NCI-H1436 treated with DMSO at 0.1 percent for 48 hours (cell line): Measurements from ENCODE around the gene C1QTNF7.

ENCODE experiments used
- DNase-seq: peaks from one replicate; lab custom pipeline; 2025; lab: John Stamatoyannopoulos, UW

The C1QTNF7 gene, protein sequence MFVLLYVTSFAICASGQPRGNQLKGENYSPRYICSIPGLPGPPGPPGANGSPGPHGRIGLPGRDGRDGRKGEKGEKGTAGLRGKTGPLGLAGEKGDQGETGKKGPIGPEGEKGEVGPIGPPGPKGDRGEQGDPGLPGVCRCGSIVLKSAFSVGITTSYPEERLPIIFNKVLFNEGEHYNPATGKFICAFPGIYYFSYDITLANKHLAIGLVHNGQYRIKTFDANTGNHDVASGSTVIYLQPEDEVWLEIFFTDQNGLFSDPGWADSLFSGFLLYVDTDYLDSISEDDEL

DNA sequence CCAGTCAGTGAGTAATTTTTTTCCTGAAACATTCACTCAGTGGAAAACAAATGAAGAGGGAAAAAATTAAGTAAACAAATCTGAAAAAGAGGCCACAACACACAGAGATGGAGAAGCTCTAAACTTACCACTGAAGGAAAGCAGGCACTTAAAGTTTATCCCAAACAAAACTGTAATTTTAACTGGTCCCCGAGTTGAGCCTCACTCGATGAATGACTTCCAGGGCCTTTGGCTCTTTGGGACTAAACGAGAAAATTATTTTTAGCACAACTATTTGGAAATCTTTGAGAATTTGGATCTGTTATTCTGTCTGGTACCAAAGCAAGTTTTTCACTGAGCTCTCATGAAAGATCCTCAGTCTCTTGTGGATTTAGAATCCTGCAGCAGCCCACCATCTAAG lies at the start of gene C1QTNF7:
TSS of gene C1QTNF7 (plus strand) at position 333 of the 400 bp plus-strand sequence. CDS start 7,711 bp downstream, outside the sequence.
- no peak for DNase-seq

DNA sequence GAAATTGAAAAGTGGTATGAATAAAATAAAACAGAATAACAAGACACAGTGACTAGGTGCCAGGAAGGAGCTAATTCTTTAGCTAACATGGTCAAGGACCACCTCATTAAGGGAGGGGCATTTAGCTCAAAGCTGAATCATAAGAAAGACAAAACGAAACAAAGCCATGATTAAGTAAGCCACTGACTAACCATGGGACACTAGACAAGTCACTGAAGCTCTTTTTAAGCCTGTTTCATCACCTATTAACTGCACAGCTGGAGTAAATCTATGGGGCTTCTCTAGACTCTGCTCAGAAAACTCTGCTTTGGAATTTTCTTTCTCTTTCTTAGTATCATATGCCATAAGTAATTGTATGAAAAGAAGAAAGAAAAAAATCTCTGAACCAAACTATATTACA lies 49.8 kb upstream of the C1QTNF7 start:
- DNase-seq = no peak

DNA sequence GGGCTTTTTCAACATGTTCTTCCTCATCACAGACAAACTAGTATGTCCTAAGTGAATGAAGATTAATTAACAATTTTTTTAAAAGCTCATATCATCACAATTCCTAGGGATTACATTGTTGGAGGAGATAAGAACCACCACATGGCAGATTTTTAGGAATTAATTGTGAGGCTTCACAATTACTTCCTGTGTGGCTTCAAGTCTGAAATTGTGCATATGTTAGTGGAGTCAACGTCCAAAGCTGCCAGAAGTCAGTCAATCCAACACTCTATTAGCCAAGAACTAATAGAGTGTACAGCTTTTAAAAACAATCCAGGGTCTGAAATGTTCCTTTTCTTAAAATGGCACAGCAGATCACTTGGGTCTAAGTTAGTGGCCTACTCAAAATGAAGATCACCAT lies 49.3 kb upstream of the C1QTNF7 start:
- no peak for DNase-seq

DNA sequence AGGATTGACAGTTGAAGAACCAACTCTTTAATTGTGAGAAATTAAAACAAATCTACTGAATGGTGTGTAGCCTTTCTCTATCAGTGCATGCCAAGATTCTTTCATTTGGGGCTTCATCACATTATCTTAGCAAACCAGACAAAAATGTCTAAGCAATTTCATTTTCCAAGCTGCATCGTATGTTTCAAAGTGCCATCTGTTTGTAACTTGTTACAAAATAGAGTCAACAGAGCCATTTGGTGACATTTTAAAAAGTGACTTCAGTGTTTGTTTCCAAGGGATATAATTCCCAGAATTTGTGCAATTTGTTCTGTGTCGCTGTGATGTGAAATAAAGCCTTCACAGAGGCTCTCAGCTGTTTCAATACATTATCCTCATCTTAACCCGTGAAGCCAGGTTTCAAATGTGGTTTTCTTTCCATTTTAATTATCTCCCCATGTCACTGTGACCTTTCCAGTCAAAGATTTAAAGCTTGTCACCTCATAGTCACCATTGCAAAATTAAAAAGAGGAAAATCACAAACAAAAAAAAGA lies 46.0 kb upstream of the C1QTNF7 start:
- no peak for DNase-seq

DNA sequence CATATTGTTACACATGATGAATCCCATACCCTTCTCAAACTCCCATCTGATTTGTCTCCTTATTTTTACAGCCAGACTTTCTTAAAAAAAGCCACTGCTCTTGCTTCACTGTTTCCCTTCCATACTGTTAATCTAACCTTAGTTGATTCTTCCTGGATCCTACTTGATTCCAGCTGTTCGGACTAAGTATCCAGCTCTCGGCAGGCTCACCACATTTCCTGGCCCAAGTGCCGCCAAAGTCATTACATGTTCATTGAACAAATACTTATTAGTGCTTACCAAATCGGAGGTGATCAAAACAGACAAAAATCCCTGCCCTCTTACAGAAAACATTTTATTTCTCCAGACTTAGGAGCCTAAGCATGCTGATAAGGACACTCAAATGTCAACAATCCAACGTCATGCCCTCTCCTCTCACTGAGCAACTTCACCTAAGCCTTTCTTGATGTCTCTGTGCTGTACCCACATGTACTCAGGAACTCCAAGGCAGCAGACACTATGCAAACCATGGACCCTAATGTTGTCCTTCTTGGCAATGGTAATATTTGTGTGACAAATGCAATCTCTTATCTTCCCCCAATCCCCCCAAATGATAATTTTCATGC lies 45.1 kb upstream of the C1QTNF7 start:
- DNase-seq = no peak

DNA sequence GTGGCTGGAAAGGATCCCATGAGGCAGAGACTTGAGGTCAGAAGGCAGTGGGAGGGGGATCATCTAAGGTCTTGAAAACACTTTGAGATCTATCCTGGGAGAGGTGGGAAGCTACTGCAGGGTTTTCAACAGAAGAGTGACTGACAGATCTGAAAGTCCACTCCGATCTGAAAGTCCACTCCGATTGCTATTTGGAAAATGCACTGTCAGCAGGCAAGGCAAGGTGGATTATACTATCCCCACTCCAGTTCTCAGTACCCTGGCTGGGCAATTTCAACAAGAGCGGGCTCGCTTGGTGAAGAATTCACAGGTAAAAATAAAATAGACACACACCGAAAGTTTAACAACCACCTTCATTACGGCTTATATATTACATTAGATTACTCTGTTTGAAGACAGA lies 42.3 kb upstream of the C1QTNF7 start:
- DNase-seq = no peak

DNA sequence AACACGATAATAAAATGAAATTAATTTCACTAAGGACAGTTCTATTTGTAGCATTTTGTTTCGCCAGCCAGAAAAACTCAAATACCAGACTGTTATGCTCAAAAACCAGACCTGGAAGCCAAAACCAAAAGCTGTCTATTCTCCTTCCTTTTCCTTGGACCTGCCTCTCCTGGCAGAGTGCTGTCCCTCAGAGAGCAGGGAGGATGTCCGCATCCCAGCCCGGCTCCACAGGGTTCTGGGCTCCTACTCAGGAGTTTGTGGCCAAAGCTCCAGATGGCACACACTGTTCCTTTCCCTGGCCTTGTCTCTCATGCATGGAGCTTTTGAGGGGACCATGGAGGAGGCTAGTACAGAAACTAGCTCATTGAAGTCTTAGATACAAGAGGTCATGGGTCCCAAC lies 41.9 kb upstream of the C1QTNF7 start:
- no peak for DNase-seq

DNA sequence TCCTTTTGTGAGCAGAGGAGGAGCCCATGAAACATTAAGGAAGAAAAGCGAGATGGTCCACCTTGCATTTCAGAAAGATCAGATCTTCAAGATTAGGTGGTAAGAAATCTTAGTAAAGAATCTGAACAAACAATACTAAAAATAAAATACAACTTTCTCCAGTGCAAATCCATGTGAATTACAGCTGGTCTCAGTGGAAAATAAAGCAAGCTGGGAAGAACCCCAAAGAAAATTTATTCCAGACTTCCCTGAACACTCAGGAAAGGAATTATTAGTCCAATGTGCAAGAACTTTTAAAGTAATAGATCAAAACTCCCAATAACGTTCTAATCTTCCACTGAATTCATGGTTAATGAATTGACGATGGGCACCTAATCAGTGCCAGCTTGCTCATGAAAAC lies 37.3 kb upstream of the C1QTNF7 start:
- DNase-seq = no peak

DNA sequence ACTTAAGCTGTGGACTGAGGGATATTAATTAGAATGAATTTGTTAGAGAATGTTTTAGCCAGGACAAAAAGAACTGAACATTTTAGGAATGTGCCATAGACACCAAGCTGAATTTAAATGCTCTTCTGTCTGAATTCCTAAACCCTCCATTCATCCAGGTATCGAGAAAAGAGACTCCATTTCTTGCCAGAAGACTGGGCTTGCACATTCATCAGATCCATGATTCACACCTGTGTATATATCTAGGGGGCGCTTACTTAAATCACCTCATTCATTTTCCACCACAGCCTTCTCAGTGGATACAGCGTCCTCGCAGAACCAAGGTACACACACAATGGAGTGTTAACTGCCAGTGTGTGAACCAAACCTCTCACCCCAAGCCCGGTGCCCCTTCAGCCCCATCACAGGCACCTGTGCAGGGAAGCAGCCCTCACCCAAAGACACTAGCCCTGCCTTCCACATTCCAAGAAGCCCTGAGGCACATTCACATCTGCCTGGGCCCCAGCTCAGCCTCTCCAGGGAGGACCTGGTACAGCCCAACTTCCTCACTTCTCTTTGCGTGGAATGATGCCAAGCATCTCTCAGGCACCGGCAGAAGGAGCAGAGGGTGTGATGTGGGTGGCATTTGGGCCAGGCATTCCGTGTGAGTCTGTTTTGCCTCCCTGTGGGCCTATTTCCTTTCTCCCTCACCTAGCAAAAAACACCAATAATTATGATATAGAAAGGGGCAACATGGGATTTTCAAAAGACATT lies 35.6 kb upstream of the C1QTNF7 start:
- DNase-seq = no peak

DNA sequence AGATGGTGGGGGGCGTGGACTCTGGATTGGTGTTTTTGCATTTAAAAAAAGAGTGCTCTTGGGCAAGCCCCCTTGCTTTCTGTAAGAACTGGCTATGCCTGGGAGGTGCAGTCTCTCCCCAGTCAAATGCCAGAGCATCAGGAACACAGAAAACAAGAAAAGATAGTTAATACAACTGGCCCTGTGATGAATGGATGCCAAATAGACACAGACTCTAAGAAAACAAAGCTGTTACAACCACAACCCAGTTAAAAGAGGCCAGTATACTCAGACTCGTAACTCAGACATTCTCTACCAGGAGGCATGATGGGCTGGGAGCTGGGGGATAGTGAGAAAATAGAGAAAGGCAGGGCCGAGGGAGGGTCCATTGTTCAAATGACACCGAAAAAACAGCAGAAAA lies 32.5 kb upstream of the C1QTNF7 start:
- DNase-seq = no peak

DNA sequence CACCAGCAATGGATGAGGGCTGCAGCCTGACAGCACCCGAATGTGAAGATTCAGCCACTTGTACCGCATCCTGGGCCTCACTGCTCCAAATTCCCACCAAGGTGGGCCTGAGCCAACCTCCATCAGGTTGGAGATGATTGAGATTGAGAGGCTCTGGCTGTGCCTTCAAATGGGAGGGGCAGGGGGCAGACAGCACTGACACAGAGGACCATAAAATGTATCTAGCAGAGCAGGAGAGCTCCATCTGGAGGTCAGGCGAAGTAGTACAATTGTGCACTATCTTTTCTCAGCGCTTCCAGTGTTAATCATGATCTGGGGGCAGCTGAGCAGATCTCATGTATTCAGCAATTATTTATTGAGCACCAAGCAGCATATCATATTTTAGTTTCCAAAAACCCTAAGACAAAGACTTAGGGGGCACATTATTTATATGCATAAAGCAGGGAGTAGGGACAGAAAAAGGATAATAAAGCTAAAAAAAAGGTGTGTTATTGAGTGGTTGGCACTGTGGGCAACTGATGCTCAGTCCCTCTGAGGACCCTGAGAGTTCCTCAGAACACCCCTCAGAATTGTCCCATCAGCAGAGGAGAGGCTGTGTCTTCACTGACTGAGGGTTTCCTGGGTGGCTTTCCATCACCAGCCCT lies 31.6 kb upstream of the C1QTNF7 start:
- DNase-seq = no peak

DNA sequence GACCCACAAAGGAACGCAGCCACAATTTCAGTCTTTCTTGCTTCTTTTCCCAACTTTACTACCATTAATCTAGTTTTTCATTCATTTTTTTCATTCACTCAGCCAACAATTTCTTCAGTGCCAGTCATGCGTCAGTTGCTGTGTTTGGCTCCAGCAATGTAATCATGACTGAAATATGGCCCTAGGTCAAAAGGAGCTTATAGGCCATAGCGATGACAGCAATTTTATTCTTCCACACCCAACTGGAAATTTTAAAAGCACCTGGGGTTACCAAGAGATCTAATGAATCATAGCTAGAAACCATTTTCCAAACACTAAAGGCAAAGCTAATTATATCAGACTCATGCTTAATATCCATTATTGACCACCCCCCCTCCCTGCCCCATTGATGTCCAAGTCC lies 29.8 kb upstream of the C1QTNF7 start:
- no peak for DNase-seq

DNA sequence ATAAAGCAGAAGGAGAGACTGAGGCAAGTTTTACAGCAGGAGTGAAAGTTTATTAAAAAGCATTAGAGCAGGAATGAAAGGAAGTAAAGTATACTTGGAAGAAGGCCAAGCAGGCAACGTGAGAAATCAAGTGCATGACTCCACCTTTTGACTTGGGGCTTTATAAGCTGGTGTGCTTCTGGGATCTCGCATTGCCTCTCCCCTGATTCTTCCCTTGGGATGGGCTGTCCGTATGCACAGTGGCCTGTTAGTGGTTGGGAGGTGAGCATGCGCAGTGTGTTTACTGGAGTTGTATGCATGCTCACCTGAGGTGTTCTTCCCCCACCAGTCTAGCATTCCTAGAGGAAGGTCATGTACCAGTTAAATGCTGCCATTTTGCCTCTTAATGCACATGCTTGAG lies 29.1 kb upstream of the C1QTNF7 start:
- DNase-seq = no peak

DNA sequence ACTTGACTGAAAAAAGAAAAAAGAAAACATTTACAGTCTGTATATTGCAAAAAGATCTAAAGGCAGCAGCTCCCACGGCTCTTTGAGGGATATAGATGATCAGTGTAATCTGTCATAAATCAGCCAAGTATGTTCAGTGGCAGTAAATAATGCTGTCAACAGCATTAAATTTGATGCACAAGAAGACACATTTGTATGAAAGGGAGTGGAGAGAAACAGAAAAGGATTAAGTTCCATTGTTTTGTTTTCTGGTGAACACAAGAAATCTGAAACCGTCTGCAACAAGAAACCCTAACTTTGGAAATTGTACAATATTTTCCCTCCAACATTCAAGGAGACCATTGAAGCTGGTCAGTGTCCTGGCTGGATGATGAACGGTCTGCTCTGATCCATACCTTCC lies 27.6 kb upstream of the C1QTNF7 start:
- DNase-seq = no peak

DNA sequence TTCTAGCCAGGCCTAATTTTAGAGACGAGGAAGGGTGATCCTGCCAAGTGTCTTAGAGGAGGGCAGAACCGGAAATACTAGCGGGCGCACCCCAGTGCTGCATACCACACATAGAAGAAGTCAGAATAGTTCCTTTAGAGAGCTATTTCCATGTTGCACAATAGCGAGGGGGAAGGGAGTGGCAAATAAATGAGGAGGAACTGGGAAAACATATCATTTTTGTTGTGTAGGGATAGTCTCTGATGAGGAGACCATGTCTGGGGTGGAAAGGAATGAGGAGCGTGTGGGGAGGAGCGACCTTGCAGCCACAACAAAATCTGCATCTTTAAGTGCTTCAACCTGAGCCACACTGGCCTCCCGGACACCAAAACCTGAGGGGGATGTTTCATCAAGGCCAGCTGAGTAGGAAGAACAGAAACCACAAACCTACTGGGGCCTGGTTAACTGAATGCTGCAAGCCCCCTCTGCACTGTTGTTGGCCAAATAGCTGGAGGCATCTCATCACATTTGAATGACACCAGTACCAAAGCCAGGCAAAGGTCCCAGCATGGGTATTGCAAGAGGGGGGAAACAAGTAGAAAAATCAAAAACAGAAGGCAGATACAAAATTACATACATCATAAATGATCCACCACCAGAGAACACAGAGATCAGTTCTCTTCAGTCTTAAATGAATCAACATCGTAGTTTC lies 26.7 kb upstream of the C1QTNF7 start:
- no peak for DNase-seq

DNA sequence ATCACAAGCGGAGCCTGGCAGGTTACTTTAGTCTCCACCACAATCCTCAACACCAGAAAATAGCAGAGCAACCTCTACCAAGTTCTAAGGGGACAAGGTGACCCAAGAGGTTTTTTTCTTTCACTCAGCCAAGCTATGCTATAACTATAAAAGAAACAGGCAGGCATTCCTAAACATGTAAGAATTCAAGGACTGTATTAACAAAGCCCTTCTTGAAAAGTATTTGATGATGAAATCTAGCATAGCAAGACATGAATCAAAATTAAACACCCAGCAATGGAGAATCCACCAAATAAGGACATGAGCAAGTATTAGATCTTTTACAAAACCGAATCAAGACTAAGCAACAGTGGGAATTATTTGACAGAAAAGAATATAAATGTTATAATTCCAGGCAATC lies 25.7 kb upstream of the C1QTNF7 start:
- no peak for DNase-seq

DNA sequence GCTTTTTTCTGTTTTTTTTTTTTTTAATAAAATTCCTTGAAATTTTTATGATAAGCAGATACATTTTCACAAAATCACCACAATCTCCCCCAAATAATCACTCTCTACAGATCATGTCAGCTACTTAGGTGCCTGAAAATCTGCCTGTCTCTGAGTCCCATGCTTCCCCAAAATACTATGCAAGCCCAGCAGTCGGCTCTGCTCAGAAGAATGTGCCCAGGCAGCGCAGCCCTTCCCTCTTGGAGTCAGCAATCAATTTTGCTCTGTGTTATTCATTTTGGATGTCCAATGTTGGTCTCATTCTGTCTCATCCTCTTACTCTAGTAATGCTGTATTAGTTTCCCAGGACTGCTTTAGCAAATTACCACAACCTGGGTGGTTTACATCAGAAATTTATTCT lies 24.9 kb upstream of the C1QTNF7 start:
- DNase-seq = no peak

DNA sequence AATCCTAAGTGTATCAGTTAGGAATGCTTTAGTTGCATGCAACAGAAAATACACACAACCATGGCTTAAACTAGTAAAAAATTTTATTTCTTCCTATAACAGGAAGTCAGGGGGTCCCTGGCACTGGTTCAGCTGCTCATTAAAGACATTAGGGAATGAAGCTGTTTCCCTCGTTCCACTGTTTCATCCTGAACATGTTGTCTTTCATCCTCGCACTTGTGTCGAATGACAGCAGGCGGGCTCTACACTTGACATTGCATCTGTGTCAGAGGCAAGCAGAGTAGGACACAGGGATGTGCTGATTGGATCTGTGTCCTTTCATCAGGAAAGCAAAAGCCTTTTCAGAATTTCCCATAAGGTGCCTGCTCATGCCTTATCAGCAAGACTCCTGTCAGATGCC lies 22.8 kb upstream of the C1QTNF7 start:
- no peak for DNase-seq

DNA sequence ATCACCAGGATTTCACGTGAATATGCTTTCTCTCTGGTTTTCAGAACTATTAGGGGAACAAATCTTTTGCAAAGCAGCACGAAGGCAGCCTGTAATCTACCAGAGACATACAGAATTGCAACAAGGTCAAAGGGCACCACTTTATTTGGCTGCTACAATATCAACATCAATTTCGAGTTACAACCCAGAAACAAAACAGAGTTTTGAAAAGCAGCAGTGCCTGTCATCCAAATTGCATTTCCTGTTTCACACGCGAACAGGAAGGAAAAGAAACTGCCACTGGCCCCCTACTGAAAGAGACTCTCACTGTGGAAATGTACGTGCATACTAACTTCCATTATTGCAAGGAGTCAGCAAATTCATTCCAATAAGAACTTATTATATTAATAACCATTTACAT lies 17.1 kb upstream of the C1QTNF7 start:
- DNase-seq = no peak

DNA sequence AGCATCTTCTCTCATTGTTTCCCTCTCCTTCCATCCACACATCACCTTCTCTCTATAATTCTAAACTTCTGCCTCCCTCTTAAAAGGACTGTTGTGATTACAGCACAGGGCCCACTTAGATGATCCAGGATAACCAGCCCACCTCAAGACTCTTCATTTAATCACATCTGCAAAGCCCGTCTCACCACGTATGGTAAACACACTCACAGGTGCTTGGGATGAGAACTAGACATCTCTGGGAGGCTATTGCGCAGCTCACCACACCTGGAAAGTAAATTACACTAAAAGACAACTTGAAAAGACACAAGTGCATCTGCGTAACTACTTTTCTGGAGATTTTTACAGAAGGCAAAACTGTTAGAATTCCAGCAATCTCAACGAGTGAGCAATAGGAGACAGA lies 15.4 kb upstream of the C1QTNF7 start:
- no peak for DNase-seq

DNA sequence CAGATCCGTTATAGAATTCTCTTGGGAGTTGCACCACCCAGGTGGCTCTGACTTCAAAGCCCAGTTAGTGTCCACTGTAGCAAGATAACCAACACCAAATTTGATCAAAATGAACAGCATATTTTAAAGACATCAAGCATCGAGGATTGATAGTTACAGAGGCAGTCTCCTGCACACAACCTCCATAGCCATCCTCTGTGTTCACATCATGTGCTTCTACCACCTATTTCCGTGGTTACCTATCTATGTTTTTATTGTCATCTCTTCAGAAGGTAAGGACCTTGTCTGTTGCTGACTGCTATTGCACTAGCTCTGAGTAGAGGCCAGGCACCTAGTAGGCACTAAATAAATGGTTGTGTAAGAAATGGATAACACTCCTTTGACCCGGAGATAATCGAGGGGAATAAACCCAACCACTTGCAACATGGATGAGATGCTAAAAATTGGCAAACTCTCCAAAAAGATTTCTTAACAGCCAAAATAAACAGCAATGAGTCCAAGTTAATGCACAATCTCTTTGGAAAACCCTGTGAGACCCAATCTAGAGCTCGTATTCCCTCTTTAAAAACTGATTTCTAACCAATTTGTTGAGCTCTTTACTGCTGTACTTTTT lies 14.7 kb upstream of the C1QTNF7 start:
- DNase-seq = no peak

DNA sequence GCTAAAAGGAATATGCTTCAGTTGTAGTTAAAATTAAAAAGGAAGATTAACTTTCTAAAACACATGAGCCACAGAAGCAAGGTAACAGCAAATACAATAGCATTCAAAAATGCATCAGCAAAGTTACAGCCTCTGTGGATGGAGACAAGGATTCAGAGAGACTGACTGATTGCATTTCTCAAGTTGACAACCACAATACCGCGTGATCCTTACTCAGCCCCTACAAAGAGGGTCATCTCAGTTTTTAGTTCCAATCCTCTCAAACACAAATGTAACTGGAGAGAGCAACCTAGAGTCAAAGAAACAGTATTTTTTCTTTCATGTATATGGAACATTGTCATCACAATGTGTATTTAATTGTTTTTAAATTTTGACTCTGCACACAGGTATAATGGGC lies 14.2 kb upstream of the C1QTNF7 start:
- no peak for DNase-seq
